K562 (cell line): ENCODE measurements around the gene CNOT10. TPM values are rescaled to one million over a fixed set of nuclear protein-coding genes. Genes with fewer than 3 reads are reported as not detected.
A peak's percentile ranks its signal among the peaks of the same experiment; 100 is the strongest.

ENCODE experiments used
- ATAC-seq: fragments of 200-7000 bp; cut with Tn5 transposase; 3 replicates; pipeline ENCODE4 v1.9.1; 2020; ENCODE audit warnings: moderate library complexity
- BruUV-seq: library from RNA; stranded (reverse); fragments of 400-500 nt; replicated peaks from 2 replicates; lab custom pipeline; 2021; lab: Mats Ljungman, UMichigan
- CTCF ChIA-PET: fragments of 300-600 bp; formaldehyde crosslinking; extraction: SDS; loops from one replicate; lab custom pipeline; 2021; ENCODE audit warnings: low intra/inter-chr PET ratio; lab: Yijun Ruan, JAX
- POLR2A ChIA-PET: fragments of 300-600, 350-650 bp; sonication (Branson Sonifier 250); formaldehyde crosslinking; extraction: SDS; loops from one replicate; lab custom pipeline; 2021; ENCODE audit warnings: antibody characterized with exemption, inconsistent platforms; lab: Yijun Ruan, JAX
- DNase-seq, 4 experiments: peaks; one replicate each; pipeline versions ENCODE4 v3.0.0 to v3.0.0-alpha.2; 2011 to 2018; ENCODE audit warnings: low spot score in 3 of 4, mixed read lengths in 3 of 4; ENCODE audit errors: extremely low read depth in 1 of 4
- FAIRE-seq: peaks from 2 replicates; lab custom pipeline; 2011; peaks lifted over from hg19 to GRCh38; lab: Jason Lieb, UNC
- H2AFZ ChIP-seq: 2 replicates; pipeline ENCODE4 v1.6.0; 2011; ENCODE audit warnings: low read depth, low read length, control low read depth, inconsistent platforms
- H3K27ac ChIP-seq: fragments of 200-600 bp; 3 replicates; pipeline ENCODE4 v1.8.0; 2011; ENCODE audit warnings: low read depth, mild to moderate bottlenecking, control low read depth, inconsistent platforms, low read length, moderate library complexity, mixed read lengths; ENCODE audit errors: extremely low read depth
- H3K27me3 ChIP-seq, 2 experiments: fragments of 300-600 bp in 1 of 2; 2 replicates in 1 of 2; 3 replicates in 1 of 2; pipeline versions ENCODE4 v1.6.0 to v1.8.0; 2011; ENCODE audit warnings: inconsistent platforms in 2 of 2, low read length in 2 of 2, mild to moderate bottlenecking in 1 of 2, mixed read lengths in 1 of 2, moderate library complexity in 1 of 2; ENCODE audit not compliant: control insufficient read depth in 2 of 2, insufficient read depth in 2 of 2
- H3K36me3 ChIP-seq: fragments of 300-600 bp; 3 replicates; pipeline ENCODE4 v1.8.0; 2011; ENCODE audit warnings: mild to moderate bottlenecking, low read length, inconsistent platforms; ENCODE audit not compliant: control insufficient read depth, insufficient read depth
- H3K4me1 ChIP-seq, 2 experiments: fragments of 200-600 bp in 1 of 2; replicated peaks in 1 of 2; 2 replicates in 1 of 2; 3 replicates in 1 of 2; pipeline versions ENCODE4 v1.5.1 to v1.8.0; 2011; ENCODE audit warnings: inconsistent platforms in 2 of 2, low read length in 2 of 2, mild to moderate bottlenecking in 1 of 2, mixed read lengths in 1 of 2, moderate library complexity in 1 of 2; ENCODE audit not compliant: control insufficient read depth in 2 of 2, insufficient read depth in 2 of 2
- H3K4me2 ChIP-seq: 2 replicates; pipeline ENCODE4 v1.6.1; 2011; ENCODE audit warnings: low read length, control low read depth, inconsistent platforms, mixed read lengths; ENCODE audit not compliant: insufficient read depth
- H3K4me3 ChIP-seq: fragments of 200-600 bp; sonication (generic), shearing (Covaris generic); 2 replicates; pipeline ENCODE4 v1.5.1; 2016; ENCODE audit warnings: control low read depth, inconsistent platforms
- H3K79me2 ChIP-seq: fragments of 200-600 bp; 3 replicates; pipeline ENCODE4 v1.8.0; 2011; ENCODE audit warnings: low read length, inconsistent platforms; ENCODE audit not compliant: control insufficient read depth, insufficient read depth
- H3K9ac ChIP-seq, 2 experiments: 2 replicates each; pipeline versions ENCODE4 v1.6.0 to v1.6.1; 2011; ENCODE audit warnings: low read depth in 2 of 2, low read length in 2 of 2, control low read depth in 1 of 2, inconsistent platforms in 1 of 2, mild to moderate bottlenecking in 1 of 2, mixed read lengths in 1 of 2; ENCODE audit not compliant: insufficient read depth in 1 of 2
- H3K9me1 ChIP-seq: one replicate; pipeline ENCODE4 v1.6.0; 2011; ENCODE audit warnings: inconsistent platforms, mild to moderate bottlenecking, low read length, moderate library complexity; ENCODE audit not compliant: control insufficient read depth, insufficient read depth
- H3K9me3 ChIP-seq: replicated peaks from 2 replicates; pipeline ENCODE4 v1.5.1; 2011; ENCODE audit warnings: low read depth, low read length, inconsistent platforms; ENCODE audit not compliant: control insufficient read depth, insufficient read depth
- H4K20me1 ChIP-seq: replicated peaks from 2 replicates; pipeline ENCODE4 v1.6.1; 2011; ENCODE audit warnings: low read length, inconsistent platforms, mixed read lengths; ENCODE audit not compliant: control insufficient read depth, insufficient read depth
- CLOCK ChIP-seq: fragments of 250-450 bp; sonication (Bioruptor Pico); IDR thresholded peaks from 2 replicates; pipeline ENCODE4 v1.4.0; 2020; ENCODE audit warnings: mild to moderate bottlenecking, moderate library complexity, borderline replicate concordance
- ELF4 ChIP-seq: fragments of 450-650 bp; formaldehyde crosslinking; IDR thresholded peaks from 2 replicates; pipeline ENCODE4 v1.4.0; 2022; ENCODE audit warnings: missing genetic modification characterization
- L3MBTL2 ChIP-seq: fragments of 450-650 bp; IDR thresholded peaks from 2 replicates; pipeline ENCODE4 v1.6.1; 2016; ENCODE audit warnings: mild to moderate bottlenecking, moderate library complexity
- MXD1 ChIP-seq: fragments of 250-450 bp; sonication (Bioruptor Pico); IDR thresholded peaks from 2 replicates; pipeline ENCODE4 v1.8.0; 2021; ENCODE audit warnings: borderline replicate concordance, mild to moderate bottlenecking, moderate library complexity; ENCODE audit not compliant: poor library complexity, severe bottlenecking
- PCBP2 ChIP-seq: fragments of 200-400 bp; formaldehyde crosslinking; IDR thresholded peaks from 2 replicates; pipeline ENCODE4 v1.6.1; 2018; ENCODE audit warnings: low read length, low read depth, mild to moderate bottlenecking, moderate library complexity; ENCODE audit not compliant: poor library complexity, severe bottlenecking
- RBM25 ChIP-seq: fragments of 200-400 bp; formaldehyde crosslinking; IDR thresholded peaks from 2 replicates; pipeline ENCODE4 v1.6.1; 2018; ENCODE audit warnings: low read length, low read depth, moderate library complexity; ENCODE audit not compliant: severe bottlenecking
- RREB1 ChIP-seq: fragments of 250-450 bp; sonication (Bioruptor Pico); IDR thresholded peaks from 2 replicates; pipeline ENCODE4 v1.4.0; 2020
- SMARCC2 ChIP-seq: fragments of 450-650 bp; IDR thresholded peaks from 2 replicates; pipeline ENCODE4 v1.6.1; 2017; ENCODE audit warnings: antibody characterized with exemption, moderate library complexity, mild to moderate bottlenecking, low read depth
- THRAP3 ChIP-seq: fragments of 450-650 bp; IDR thresholded peaks from 2 replicates; pipeline ENCODE4 v1.6.1; 2016; ENCODE audit warnings: mild to moderate bottlenecking, inconsistent platforms, borderline replicate concordance
- ZNF280A ChIP-seq: fragments of 450-650 bp; IDR thresholded peaks from 2 replicates; pipeline ENCODE4 v1.6.1; 2018; ENCODE audit warnings: mild to moderate bottlenecking, low read depth; ENCODE audit not compliant: partially characterized antibody
- ZNF3 ChIP-seq: fragments of 250-450 bp; sonication (Bioruptor Pico); IDR thresholded peaks from 2 replicates; pipeline ENCODE4 v1.5.0; 2021; ENCODE audit warnings: mild to moderate bottlenecking, moderate library complexity
- WGBS: fragments of 100-300 bp; shearing (Covaris generic); methylation state at CpG from one replicate; pipeline ENCODE4 v1.1.6; 2016; ENCODE audit warnings: low coverage, mixed read lengths; ENCODE audit not compliant: insufficient coverage; ENCODE audit errors: missing lambda C conversion rate; 5-methylcytosine and 5-hydroxymethylcytosine counted together
- in situ Hi-C: fragments of 300-500 bp; cut with MboI; formaldehyde crosslinking; loops from 4 replicates; pipeline ENCODE4 v1.15.0; 2018; ENCODE audit warnings: inconsistent platforms, mixed read lengths
- intact Hi-C: fragments of 100-400 bp; cut with micrococcal nuclease; formaldehyde crosslinking; loops from 2 replicates; pipeline ENCODE4 v1.14.2; 2022
- polyA plus RNA-seq, 8 experiments: library from polyadenylated mRNA; depleted of rRNA in 4 of 8; stranded (reverse) in 5 of 8; unstranded in 3 of 8; fragments of >200 nt; fragmentation: Nextera tagmentation in 2 of 8; fragmentation: Illumina TruSeq in 1 of 8; extraction: Ambion mirVana in 2 of 8; extraction: Trizol in 1 of 8; gene quantifications; 2 replicates each; pipeline versions ENCODE4 v1.2.1 to v1.2.3, GENCODE V29; 2011 to 2014; ENCODE audit warnings: inconsistent platforms in 1 of 8, missing spikeins in 1 of 8
- total RNA-seq, 7 experiments: library from RNA; depleted of rRNA in 6 of 7; stranded (reverse); fragments of >200 nt in 6 of 7; fragmentation: Illumina TruSeq in 2 of 7; extraction: Trizol in 2 of 7; gene quantifications; 2 replicates each; pipeline versions ENCODE4 v1.2.1 to v1.2.3, GENCODE V29; 2011 to 2021; ENCODE audit warnings: low replicate concordance in 1 of 7

CNOT10 gene
- total and polyA plus RNA-seq, 9 of the 15 experiments (the other 6 are each of a cell fraction or from before 2014, with no cell fraction given) = 35.7 to 114 (median 81.9) TPM

GRCh38 chr3:32698506-32698905 is 13.5 kb downstream of the CNOT10 start:
- no peak for FAIRE-seq
- H3K4me3 ChIP-seq = no peak overlapping the region
- H3K79me2 ChIP-seq = peaks cover 91% of the 10 kb centered on the region
- no TSS peak for BruUV-seq
- H3K27ac ChIP-seq = peak overlapping the region; percentile 13; the same call in 2 of the 3 replicates
- ChIA-PET POLR2A (interaction anchor here (0.7 to 2.9 kb wide), 7 partner anchors 8 to 221 kb away, joined by 3 to 12 read pairs (median 4); no protein-coding TSS in a partner anchor), CTCF (no interaction called here)
- 73% methylated on average over 2 of the region's 2 CpGs for WGBS
- H4K20me1 ChIP-seq = no peaks in the 10 kb centered on the region; the same call in 1 of the 2 replicates
- H2AFZ ChIP-seq = no peak overlapping the region
- no peaks in the 10 kb centered on the region for H3K9me1 ChIP-seq
- intact Hi-C loops (no loop called here), in situ Hi-C loops (no loop called here)
- H3K4me2 ChIP-seq = no peak overlapping the region; the same call in 1 of the 2 replicates
- no peak for DNase-seq
- ATAC-seq = no peak
- peaks cover 23% of the 10 kb centered on the region for H3K36me3 ChIP-seq
- no peak overlapping the region for H3K9ac ChIP-seq
- H3K4me1 ChIP-seq = peaks cover 9 to 37% of the 10 kb centered on the region in 2 experiments; a peak in 4 of 5 replicates
- H3K9me3 ChIP-seq = no peaks in the 10 kb centered on the region
- no peaks in the 10 kb centered on the region for H3K27me3 ChIP-seq
- no peak for TF ChIP-seq ZNF280A
- TF ChIP-seq PCBP2 = no peak
- TF ChIP-seq RBM25 = peak; percentile 30
- TF ChIP-seq THRAP3 = no peak
- TF ChIP-seq SMARCC2 = no peak
- TF ChIP-seq ZNF3 (CRISPR knock-in tag) = no peak
- TF ChIP-seq MXD1 (CRISPR knock-in tag) = no peak
- no peak for TF ChIP-seq ELF4 (CRISPR knock-in tag)
- TF ChIP-seq L3MBTL2 = no peak
- no peak for TF ChIP-seq RREB1 (CRISPR knock-in tag)
- TF ChIP-seq CLOCK = no peak
